Endothelial cell of umbilical vein (primary cell): ENCODE data around the gene C9orf78.

Experiments
- CTCF ChIP-seq, 2 donors: IDR thresholded peaks; 1 replicate in 1 of 2; 2 replicates in 1 of 2; pipeline ENCODE4 v1.5.1; 2011; ENCODE audit warnings: low read length in 2 of 2, mild to moderate bottlenecking in 2 of 2, moderate library complexity in 2 of 2, control low read depth in 1 of 2, inconsistent platforms in 1 of 2, low read depth in 1 of 2; ENCODE audit not compliant: insufficient read depth in 1 of 2; ENCODE audit errors: extremely low read depth in 1 of 2
- EZH2 ChIP-seq: IDR thresholded peaks from 2 replicates; pipeline ENCODE4 v1.6.1; 2012; ENCODE audit warnings: borderline replicate concordance, low read depth, mild to moderate bottlenecking, moderate library complexity, low read length, inconsistent platforms; ENCODE audit not compliant: severe bottlenecking
- GATA2 ChIP-seq: IDR thresholded peaks from 2 replicates; pipeline ENCODE4 v1.7.0; 2011; ENCODE audit warnings: low read depth, mild to moderate bottlenecking, moderate library complexity, mixed read lengths, low read length; ENCODE audit not compliant: insufficient read length, insufficient read depth
- JUN ChIP-seq: IDR thresholded peaks from 2 replicates; pipeline ENCODE4 v1.6.1; 2011; ENCODE audit warnings: borderline replicate concordance, low read depth; ENCODE audit not compliant: insufficient read length, insufficient read depth
- POLR2A ChIP-seq: IDR thresholded peaks from 2 replicates; pipeline ENCODE4 v1.6.1; 2012; ENCODE audit warnings: low read depth, mild to moderate bottlenecking, control low read depth, low read length
- POLR2AphosphoS5 ChIP-seq: IDR thresholded peaks from 2 replicates; pipeline ENCODE4 v1.6.1; 2012; ENCODE audit warnings: low read depth, mild to moderate bottlenecking, control low read depth, low read length, moderate library complexity; ENCODE audit not compliant: insufficient read depth

- TF ChIP-seq CTCF (IDR thresholded peaks at IDR 0.05; ENCODE audit: extremely low read depth in 1 of 2, insufficient read depth in 1 of 2, low read depth in 1 of 2, low read length in 2 of 2) (no peak), POLR2A (no peak), EZH2 (no peak), JUN (no peak), POLR2AphosphoS5 (no peak), GATA2 (no peak)
These were observed 45.8 kb upstream of the C9orf78 start for GRCh38 chr9:129880654-129881546.
